Stimulated activated CD4-positive, alpha-beta T cell treated with anti-CD3 and anti-CD28 coated beads, Interleukin-2, amount 100 ng/mL, for 48 hours (primary cell): ENCODE data around the gene KRTAP5-2.
"Not testable (repeated sequence)": the region's sequence is repeated elsewhere in the genome, so short reads cannot be mapped to it uniquely, and the experiment has no call there.

Source experiments
- DNase-seq, 2 donors: peaks; one replicate each; pipeline ENCODE4 v3.0.0-alpha.2; 2020

Gene KRTAP5-2

DNA sequence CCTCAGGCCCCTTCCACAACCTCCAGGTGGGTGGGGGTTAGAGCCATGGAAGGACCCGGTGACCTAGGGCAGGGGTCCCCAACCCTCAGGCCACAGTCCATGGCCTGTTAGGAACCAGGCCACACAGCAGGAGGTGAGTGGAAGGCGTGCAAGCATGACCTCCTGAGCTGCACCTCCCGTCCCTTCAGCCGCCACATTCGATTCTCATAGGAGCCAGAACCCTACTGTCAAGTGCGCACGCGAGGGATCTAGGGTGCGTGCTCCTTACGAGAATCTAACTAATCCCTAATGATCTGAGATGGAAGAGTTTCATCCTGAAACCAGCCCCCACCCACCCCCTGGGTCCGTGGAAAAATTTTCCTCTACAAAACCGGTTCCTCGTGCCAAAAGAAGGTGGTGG lies 27.4 kb upstream of the KRTAP5-2 start:
- no peak for DNase-seq

DNA sequence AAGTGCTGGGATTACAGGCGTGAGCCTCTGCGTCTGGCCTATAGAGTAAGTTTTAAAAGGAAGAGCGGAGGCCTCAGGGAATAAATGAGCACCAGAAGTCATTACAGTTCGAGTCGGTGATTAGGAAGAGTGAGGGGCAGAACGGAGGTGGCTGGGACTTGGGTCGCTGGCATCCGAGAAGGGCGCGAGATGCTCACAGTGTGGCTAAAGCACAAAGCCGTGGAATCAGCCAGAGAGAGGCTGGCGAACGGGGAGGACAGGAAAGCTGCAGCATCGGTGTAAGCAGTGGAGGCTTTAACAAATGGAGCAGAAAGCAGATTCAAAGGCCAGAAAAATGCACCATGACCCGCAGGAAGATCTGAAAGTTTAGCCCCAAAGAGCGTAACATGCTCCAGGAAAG lies 26.5 kb upstream of the KRTAP5-2 start:
- no peak for DNase-seq

DNA sequence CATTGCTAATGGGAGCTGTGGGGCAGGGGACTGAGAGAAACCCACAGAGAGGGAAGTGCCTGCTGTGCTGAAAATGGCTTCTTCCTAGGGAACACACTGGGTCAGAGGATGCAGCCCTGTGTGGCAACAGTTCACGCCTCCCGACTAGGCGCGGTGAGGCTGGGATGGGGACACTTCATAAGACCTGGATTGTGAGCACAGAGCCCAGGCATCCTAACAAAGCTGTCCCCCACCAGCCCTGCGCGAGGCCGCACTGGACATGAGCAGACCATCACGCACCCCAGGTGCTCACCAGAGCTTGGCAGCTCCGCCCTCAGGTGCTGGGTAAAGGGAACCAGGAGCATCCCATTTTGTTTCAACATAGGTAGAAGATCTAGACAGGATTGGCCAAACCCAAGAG lies 25.6 kb upstream of the KRTAP5-2 start:
- no peak for DNase-seq

DNA sequence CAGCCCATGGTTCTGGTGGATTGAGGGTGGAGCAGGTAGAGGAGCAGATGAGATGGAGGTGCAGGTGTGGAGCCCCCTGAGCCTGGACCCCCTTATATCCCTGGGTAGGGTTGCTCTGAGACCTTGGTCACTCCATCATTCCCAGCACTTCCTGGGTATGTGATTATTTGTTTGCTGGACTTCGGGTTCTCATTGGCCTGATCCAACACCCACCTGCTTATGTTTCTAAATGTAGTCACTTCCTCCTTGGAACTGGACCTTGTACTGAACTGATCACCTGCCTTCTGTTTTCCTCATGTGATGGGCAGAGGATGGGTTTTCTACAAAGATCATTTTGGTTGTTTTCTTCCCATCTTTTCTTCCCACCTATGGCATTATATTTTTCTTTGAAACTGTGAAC lies 24.0 kb upstream of the KRTAP5-2 start, which contains the start of gene KRTAP5-4:
KRTAP5-4 (minus strand) TSS at position 53 of the 400 bp plus-strand sequence; CDS start at position 8, 45 bp downstream.
- DNase-seq: no peak

DNA sequence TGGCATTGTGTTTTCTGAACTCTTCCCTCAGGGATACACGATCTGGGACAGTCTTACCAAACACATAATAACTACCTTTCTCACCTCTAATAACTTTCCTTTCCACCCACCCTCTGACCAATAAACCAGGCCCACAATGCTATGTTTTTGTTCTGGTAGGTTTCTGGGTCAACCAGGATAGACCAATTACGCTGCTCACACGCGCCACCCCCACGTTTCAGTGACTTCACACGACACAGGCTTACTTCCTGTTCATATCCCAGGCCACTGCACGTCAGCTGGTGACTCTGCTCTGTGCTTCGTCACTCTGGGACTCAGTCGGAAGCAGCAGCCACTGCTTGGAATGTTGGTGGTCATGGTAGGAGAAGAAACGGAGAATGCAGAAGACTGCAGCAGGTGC lies 21.4 kb upstream of the KRTAP5-2 start:
- no peak for DNase-seq

DNA sequence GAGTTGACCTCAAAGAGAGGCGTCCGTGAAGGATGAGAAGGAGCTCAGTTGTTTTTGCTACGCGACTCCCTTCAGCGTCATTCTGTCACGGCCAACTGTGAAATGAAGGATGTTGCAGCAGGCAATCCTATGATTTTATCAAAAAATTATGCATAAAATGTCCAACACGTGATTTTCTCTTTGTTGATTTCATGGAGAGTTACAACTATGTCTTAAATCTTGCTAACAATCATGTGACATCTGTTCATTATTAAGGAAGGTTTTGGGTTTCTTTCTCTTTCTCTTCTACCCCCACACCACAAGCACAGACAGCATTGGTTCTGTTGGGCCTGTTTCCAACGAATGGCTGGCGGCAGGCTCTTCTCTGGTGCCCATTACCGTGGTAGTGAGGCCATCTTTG lies 20.1 kb upstream of the KRTAP5-2 start:
- DNase-seq: no peak

DNA sequence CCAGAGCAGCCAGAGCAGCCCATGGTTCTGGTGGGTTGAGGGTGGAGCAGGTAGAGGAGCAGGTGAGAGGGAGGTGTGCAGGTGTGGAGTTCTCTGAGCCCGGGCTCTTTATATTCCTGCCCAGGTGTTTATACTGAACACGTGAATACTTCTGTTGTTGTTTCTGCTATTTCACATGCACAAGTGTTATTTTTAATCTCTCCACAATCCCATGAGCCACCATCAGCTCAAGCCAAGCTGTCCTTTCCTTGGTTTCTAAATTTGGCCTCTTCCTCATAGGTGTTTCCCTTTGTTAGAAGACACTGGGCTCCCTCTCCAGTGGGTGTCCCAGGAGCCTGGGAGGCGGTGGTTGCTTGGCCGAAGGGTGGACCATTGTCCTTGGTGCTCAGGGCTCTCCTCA lies 10.3 kb upstream of the KRTAP5-2 start, which contains the start of gene KRTAP5-3:
KRTAP5-3 (minus strand) TSS at position 101 of the 400 bp plus-strand sequence; CDS start at position 23, 78 bp downstream.
- DNase-seq: no peak

DNA sequence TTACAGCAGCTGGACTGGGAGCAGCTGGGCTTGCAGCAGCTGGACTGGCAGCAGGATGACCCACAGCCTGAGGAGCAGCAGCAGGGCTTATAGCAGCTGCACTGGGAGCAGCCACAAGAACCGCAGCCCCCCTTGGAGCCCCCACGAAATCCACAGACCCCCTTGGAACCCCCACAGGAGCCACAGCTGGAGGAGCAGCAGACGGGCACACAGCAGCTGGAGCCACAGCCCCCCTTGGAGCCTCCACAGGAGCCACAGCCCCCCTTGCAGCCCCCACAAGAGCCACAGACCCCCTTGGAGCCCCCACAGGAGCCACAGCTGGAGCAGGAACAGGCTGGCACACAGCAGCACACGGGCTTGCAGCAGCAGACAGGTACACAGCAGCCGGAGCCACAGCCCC lies 9.8 kb upstream of the KRTAP5-2 start:
- not testable (repeated sequence) for DNase-seq

DNA sequence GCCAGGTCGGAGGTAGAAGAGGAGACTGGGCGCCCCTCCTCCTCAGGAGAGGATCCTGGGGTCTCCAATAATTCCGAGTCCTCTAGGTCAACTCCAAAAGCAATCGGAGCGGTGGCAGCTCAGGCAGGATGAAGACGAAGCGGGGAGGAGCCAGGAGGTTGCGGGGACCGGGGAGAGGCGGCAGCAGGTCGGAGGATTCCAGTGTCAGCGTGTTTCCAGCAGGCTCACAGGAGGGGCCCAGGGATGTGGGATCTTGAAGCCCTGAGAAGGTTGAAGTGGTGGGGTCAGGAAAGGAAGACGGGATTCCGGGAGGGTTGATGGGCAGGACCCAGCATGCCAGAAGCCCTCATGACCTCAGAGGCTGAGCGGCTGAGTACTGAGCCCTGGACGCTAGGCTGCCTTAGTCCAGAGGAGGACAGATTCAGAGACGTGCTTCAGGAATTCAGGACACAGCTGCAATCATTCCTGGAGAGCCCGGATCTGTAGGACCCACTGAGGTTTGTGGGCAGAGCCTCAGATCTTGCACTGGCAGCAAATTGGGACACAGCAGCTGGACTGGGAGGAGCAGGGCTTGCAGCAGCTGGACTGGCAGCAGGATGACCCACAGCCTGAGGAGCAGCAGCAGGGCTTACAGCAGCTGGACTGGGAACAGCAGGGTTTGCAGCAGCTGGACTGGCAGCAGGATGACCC lies 9.2 kb upstream of the KRTAP5-2 start:
- not testable (repeated sequence) for DNase-seq

DNA sequence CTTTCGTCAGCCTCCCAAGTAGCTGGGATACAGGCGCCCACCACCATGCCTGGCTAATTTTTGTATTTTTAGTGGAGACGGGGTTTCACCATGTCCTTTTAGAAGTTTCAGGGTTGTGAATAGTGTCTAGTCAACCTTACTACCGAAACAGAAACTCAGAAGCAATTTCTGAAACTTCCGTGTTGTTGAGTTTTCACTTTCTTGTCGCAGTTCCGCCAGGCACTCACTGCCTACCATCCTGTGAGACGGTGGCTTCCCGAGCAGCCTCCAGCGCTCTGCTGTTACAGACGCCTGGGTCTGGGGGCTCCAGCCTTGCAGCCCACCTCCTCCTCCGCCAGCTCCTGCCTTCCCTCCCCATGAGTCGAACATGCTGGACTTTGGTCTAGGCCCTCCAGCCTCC lies 7.8 kb upstream of the KRTAP5-2 start:
- DNase-seq: not testable (repeated sequence)

DNA sequence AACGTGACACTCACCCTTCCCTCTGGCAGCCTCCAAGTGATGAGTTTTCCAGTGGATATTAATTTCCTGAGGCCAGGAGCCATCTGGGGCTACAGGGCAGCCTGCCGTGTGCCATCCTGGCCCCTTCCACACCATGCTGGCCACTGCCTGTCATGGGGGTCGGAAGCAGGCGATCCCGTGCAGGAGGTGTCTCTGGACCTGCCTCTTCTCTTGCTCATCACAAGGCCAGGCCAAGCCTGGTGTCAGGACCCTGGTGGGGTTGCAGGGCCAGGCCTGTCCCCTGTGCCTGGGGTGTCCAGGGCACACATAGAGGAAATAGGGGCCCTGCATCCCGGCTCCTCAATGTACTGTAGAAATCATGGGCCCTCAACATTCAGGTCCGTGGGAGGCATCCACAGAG lies 6.6 kb upstream of the KRTAP5-2 start:
- no peak for DNase-seq

DNA sequence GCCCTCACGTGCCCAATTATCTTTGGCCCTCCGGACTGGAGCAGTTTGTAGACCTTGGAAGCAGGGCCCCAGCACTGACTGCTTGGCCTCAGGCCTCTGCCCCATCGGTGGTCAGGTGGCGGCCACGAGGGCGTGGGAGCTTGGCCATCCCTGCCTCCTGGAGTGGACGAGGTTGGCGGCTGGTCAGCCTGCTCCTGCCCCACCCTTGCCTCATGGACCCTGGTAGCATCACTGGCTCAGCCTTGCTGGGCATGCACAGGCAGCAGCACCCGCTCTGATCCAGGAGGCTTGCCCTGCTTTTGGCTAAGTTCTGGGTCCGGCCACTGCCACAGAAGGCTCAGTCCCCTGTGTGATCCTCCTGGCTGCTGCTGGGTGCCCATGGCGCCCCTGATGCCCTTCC lies 6.1 kb upstream of the KRTAP5-2 start:
- no peak for DNase-seq

DNA sequence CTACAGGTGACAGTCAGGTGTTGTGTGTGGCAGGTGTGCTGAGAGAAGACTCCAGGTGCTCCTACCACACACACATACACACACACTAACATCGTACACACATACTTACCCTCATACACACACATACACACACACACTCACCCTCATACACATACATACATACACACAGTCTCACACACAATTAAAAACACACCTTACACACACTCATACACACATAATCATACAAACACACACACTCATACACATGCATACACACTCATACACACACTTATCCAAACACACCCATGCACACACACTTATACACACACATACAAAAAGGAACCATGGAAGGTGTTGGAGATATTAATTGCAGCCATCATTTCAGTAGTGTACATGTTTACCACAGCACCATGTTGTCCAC lies 5.5 kb upstream of the KRTAP5-2 start:
- DNase-seq: no peak

DNA sequence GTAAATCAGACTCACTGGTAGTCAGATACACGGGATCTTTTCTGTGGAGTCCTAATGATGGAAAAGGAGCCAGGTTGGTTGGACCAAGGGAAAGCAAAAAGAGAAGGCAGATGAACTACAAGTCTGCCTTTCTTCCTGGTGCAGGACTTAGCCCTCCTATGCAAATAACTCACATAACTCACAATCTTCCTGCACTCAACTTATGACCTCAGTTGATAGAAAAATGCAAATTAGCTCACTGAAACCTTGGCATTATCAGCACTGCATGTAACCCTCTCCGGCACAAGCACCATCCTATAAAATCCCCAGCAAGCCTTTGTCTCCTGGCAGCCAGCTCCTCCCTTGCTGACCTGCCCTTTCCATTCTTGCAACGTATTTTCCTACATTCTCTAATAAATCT lies 3.6 kb upstream of the KRTAP5-2 start:
- not testable (repeated sequence) for DNase-seq

DNA sequence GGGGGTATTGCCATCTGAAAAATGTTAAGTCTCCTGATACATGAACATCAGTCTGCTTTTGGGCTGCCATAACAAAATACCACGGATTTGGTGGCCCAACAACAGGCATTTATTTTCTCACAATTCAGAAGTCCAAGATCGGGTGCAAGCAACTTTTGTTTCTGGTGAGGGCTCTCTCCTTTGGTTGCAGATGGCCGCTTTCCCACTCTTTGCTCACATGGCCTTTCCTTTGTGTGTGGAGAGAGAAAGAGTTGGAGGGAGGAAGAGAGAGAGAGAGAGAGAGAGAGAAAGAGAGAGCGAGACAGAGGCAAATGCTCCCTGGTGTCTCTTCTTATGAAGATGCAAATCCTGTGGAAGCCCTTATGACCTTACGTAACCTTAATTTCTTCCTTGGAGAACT lies 2.5 kb upstream of the KRTAP5-2 start:
- no peak for DNase-seq

DNA sequence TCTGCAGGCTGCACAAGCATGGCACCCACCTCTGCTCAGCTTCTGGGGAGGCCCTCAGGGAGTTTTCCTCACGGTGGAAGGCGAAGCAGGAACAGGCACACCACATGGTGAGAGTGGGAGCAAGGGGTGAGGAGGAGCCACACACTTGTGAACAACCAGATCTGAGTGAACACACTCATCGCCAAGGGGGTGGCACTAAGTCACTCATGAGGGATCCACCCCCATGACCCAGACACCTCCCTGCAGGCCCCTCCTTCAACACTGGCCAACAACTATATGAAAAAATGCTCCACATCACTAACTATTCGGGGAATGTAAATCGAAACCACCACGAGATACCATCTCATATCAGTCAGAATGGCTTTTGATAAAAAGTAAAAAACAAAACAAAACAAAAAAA lies 722 bp upstream of the KRTAP5-2 start:
- DNase-seq: no peak

DNA sequence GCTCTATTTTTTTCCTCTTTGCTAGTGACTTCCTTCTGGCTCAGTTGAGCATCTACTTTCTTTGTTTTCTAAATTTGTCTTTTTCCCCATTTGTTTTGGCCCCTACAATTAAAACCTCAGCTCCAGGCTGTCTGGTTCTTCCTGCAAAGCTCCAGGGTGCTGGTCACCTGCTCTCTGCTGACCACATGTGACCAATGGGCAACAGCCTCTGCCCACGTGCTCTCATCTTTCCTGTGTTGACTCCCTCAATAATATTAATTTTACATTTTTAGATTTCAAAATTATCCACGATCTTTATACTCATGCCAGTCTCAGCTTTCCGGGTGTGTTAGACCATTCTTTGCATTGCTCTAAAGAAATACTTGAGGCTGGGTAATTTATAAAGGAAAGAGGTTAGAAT lies 312 bp upstream of the KRTAP5-2 start:
- DNase-seq: not testable (repeated sequence)

DNA sequence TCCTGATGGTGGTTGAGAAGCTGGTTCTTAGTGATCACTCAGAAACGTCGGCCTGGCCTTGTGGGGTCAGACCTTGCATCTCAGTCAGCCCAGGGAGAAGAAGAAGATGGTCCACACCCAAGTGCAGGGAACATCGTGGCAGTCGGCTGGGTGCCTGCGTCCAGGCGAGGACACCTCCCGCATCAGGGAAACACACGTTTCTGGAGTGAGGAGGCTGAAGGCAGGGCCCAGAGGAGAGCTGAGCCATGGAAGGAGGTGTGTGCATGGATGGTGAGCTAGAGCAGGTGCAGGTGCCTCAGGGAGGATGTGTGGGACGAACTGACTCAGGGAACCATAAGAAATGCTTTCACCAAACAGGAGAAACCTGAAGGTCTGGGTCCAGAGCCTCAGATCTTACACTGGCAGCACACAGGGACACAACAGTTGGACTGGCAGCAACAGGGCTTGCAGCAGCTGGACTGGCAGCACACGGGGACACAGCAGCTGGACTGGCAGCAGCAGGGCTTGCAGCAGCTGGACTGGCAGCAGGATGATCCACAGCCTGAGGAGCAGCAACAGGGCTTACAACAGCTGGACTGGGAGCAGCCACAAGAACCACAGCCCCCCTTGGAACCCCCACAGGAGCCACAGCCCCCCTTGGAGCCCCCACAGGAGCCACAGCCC lies 632 bp downstream of the KRTAP5-2 start:
- DNase-seq: no peak

DNA sequence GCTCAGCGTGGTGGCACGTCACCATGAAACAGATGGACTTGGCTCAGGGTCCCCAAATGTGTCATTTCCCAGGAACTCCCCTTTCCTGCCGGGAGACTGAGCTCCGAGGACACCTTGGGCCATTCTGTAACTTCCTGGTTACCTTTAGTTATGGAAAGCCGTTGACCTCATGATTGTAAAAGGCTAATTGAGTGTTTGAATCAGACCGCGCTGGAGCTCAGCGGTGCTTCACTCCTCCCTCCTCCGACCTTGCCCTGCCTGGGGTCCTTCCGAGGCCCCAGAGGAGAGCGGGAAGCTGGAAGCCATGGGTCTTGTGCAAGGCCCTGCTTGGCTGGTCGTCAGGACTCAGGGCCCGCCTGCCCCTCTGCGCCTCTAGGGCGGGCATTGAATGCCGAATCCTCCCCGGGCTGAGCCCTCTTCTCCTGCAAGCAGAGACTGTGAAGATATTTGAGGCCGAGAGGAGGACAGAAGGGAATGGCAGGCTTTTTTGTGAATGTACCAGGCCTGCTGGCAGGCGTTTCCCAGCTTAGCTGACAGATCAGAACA lies 1.4 kb downstream of the KRTAP5-2 start:
- DNase-seq: not testable (repeated sequence)

DNA sequence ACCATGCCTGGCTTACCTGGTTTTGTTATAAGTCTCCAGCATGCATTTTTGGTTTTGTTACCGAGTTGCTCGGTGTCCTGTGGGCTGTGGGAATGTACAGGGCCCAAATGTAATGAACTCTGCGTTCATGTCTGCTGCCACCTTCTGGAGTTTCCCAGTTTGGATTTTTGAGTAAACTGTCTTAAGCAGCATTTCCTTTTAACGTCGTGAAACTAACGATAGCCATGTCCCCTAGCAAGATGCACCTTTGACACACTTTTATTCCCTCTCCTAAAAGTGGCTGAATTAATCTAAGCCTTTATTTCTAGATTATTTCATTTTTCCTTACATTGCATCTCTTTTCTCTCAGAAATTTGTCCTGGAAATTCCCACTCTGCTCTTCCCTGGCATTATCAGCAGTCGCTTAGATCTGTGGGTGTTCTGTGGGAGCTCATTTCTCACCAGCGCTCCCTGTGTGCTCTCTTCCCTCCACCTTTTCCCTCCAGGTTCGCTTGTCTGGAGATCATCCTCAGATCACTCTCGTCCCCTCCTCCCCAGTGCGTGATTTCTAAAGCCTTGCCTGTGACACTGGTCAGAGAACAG lies 2.0 kb downstream of the KRTAP5-2 start:
- not testable (repeated sequence) for DNase-seq

DNA sequence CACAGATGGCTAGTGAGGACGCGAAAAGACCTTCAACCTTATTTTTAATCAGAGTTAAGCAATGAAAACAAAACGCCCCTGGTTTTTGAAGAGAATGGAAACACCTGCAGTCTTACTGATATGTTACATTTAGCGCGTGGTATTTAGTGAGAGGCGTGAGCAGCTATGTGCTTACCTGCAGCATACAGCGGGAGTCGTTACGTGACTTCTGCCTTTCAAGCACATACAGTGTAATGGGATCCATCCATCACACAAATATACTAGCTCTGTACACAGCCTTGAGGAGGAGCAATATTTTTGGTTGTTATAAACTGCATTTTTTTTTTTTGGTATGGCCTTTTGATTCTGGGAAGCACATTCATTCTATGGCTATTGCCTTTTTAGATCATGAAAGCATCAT lies 5.5 kb downstream of the KRTAP5-2 start:
- no peak for DNase-seq

DNA sequence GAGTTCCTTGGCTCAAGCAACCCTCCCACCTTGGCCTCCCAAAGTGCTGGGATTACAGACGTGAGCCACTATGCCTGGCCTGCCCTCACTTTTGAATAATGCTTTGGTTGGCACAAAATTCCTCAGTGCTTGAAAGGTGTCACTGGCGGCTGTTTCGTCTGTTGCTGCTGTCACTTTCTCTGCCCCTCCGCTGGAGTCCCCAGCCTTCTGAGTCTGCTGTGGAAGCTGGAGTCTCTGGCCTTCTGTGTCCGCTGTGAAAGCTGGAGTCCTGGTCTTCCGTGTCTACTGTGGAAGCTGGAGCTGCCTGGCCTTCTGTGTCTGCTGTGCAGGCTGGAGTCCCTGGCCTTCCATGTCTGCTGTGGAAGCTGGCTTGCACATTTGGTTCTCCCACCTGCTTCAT lies 8.1 kb downstream of the KRTAP5-2 start:
- no peak for DNase-seq

DNA sequence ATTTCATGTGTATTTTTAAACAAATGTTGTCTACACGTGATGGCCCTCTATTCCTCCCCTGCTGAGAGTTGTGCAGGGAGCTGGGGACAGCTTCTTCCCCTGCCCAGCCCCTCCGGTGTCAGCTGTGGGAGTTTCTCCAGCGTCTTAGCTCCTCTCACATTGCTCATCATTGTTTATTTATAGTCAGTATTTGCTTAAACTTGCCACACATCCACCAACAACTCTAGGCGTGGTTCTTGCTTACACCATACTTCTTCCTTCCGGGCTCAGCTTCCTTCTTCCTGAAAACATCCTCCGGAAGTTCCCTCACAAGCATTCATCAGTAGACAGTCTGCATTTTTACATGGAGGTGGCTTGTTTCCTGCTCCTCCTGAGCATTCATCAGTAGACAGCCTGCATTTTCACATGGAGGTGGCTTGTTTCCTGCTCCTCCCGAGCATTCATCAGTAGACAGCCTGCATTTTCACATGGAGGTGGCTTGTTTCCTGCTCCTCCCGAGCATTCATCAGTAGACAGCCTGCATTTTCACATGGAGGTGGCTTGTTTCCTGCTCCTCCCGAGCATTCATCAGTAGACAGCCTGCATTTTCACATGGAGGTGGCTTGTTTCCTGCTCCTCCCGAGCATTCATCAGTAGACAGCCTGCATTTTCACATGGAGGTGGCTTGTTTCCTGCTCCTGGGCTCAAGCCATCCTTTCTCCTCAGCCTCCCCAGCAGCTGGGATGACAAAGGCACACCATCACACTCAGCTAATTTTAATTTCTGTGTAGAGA lies 8.7 kb downstream of the KRTAP5-2 start:
- not testable (repeated sequence) for DNase-seq
